BE2C (cell line): Measurements from ENCODE around the gene DPYD.

Source experiments
- DNase-seq: peaks from one replicate; pipeline ENCODE4 v3.0.0-alpha.2; 2020
- H3K27me3 ChIP-seq: fragments of 250-450 bp; sonication (Bioruptor Pico); 2 replicates; pipeline ENCODE4 v1.5.1; 2020; ENCODE audit warnings: mild to moderate bottlenecking
- H3K36me3 ChIP-seq: fragments of 250-450 bp; sonication (Bioruptor Pico); 2 replicates; pipeline ENCODE4 v1.5.1; 2020; ENCODE audit warnings: mild to moderate bottlenecking
- H3K4me1 ChIP-seq: fragments of 250-450 bp; sonication (Bioruptor Pico); 2 replicates; pipeline ENCODE4 v1.5.1; 2020
- H3K4me3 ChIP-seq: 2 replicates; pipeline ENCODE4 v1.5.1; 2011; ENCODE audit warnings: low read depth, low read length
- H3K9me3 ChIP-seq: fragments of 250-450 bp; sonication (Bioruptor Pico); 2 replicates; pipeline ENCODE4 v1.5.1; 2020
- TF ChIP-seq, protein P1 (sequence below): IDR thresholded peaks from 2 replicates; pipeline ENCODE4 v1.5.1; 2012; ENCODE audit warnings: mild to moderate bottlenecking, low read depth, low read length

DPYD gene

GRCh38 chr1:97441966-97442365 lies 478.9 kb downstream of the DPYD start:
- Histone ChIP-seq H3K36me3 (no peaks in the 10 kb centered on the region), H3K9me3 (no peaks in the 10 kb centered on the region), H3K27me3 (no peaks in the 10 kb centered on the region), H3K4me1 (peaks cover 5% of the 10 kb centered on the region; the same call in 1 of the 2 replicates), H3K4me3 (no peak overlapping the region)
- DNase-seq = no peak
- TF ChIP-seq, protein P1, sequence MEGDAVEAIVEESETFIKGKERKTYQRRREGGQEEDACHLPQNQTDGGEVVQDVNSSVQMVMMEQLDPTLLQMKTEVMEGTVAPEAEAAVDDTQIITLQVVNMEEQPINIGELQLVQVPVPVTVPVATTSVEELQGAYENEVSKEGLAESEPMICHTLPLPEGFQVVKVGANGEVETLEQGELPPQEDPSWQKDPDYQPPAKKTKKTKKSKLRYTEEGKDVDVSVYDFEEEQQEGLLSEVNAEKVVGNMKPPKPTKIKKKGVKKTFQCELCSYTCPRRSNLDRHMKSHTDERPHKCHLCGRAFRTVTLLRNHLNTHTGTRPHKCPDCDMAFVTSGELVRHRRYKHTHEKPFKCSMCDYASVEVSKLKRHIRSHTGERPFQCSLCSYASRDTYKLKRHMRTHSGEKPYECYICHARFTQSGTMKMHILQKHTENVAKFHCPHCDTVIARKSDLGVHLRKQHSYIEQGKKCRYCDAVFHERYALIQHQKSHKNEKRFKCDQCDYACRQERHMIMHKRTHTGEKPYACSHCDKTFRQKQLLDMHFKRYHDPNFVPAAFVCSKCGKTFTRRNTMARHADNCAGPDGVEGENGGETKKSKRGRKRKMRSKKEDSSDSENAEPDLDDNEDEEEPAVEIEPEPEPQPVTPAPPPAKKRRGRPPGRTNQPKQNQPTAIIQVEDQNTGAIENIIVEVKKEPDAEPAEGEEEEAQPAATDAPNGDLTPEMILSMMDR = no peak

- Histone ChIP-seq H3K27me3 (no peaks in the 10 kb centered on the region), H3K9me3 (no peaks in the 10 kb centered on the region), H3K36me3 (no peaks in the 10 kb centered on the region), H3K4me3 (no peak overlapping the region), H3K4me1 (peaks cover 22% of the 10 kb centered on the region)
- TF ChIP-seq, protein P1 = no peak
- no peak for DNase-seq
These were observed 487.0 kb downstream of the DPYD start for GRCh38 chr1:97433824-97434177.

DNA sequence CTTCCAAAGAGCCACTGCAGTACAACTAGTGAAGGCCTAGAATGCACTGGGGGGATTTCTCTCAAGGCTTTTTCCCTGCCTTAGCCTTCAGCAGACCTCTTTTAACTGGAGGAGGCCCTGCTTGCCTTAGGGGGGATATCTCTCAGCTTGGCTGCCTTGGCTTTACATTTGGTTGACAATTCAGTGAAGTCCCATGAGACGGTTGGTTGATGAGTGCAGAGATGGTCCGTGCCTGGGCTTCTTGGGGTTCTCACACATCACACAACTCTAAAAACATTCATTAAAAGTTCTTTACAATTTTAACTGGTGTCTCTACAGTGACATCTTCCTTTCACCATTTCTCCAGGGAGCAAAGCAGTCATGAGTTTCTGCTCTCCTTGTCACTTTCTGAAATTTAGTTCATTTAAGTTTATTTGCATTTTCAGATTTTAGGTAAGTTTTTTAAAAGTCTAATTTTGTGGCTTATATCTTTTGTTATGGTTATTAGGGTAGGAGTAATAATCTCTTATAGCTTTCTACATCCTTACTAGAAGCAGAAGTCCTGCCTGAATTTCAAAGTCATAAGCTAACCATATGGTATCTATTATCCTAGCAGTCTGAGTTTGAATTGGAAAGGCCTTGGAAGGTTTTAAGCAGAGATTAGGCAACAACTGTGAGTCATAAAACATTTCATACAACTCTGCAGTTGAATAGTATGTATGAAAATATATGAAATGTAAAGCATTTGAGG lies 487.6 kb downstream of the DPYD start:
- Histone ChIP-seq H3K27me3 (no peaks in the 10 kb centered on the region), H3K9me3 (no peaks in the 10 kb centered on the region), H3K36me3 (no peaks in the 10 kb centered on the region), H3K4me1 (peaks cover 22% of the 10 kb centered on the region), H3K4me3 (no peak overlapping the region)
- TF ChIP-seq, protein P1 = no peak
- DNase-seq = no peak

- H3K9me3 ChIP-seq = no peaks in the 10 kb centered on the region
- H3K27me3 ChIP-seq = no peaks in the 10 kb centered on the region
- TF ChIP-seq, protein P1 = no peak
- H3K4me1 ChIP-seq = peaks cover 6% of the 10 kb centered on the region
- DNase-seq = no peak
- H3K4me3 ChIP-seq = no peak overlapping the region
- H3K36me3 ChIP-seq = no peaks in the 10 kb centered on the region
These were observed 493.5 kb downstream of the DPYD start for GRCh38 chr1:97427371-97427770.

DNA sequence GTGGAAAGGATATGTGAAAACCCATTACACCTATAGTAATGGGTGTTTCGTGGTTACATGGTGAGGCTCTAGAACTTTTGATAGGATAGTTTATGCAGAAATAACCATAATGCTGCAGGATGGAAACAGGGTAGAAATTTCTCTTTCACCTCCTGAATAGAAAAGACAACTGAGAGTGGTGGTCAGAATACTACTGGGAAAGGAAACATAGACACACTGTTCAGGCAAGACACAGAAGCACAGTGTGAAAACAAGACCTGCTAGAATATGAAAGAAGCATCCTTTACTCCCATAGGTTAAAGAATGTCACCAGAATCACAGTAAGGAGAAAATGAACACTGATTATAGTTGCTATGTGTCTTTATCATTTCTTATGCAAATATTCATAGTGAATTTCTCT lies 496.6 kb downstream of the DPYD start:
- Histone ChIP-seq H3K27me3 (no peaks in the 10 kb centered on the region), H3K9me3 (no peaks in the 10 kb centered on the region)
- DNase-seq = no peak

DNA sequence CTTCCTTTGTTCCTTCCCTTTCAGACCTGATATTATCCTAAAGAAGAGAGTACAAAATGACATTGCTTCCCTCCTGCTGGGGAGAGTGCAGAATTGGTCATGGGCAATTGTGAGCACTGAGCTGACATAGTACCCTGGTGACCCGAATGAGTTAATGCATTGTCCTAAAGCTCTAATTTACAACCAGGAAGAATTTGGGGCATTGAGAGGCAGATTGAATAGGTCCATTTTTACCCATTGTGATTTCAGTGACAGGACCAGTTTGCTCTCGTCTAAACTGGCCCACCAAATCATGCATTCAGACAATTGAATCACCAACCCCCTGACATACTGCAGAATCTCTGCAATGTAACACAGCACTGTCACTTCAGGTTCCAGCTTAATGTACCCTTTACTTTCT lies 497.4 kb downstream of the DPYD start:
- no peaks in the 10 kb centered on the region for H3K9me3 ChIP-seq
- TF ChIP-seq, protein P1 = 0 out of 2 replicates have a peak, but pooled peaks have one; percentile 5
- H3K4me3 ChIP-seq = no peak overlapping the region
- DNase-seq = no peak
- H3K36me3 ChIP-seq = no peaks in the 10 kb centered on the region
- no peaks in the 10 kb centered on the region for H3K27me3 ChIP-seq
- H3K4me1 ChIP-seq = no peaks in the 10 kb centered on the region

More for the DNA sequence above, 496.6 kb downstream of the DPYD start:
- TF ChIP-seq, protein P1 = no peak
- Histone ChIP-seq H3K4me3 (no peak overlapping the region), H3K36me3 (no peaks in the 10 kb centered on the region), H3K4me1 (no peaks in the 10 kb centered on the region)
